HAP-1 (cell line): Measurements from ENCODE around the gene SYT17.
A peak's percentile ranks its signal among the peaks of the same experiment; 100 is the strongest.

Source experiments
- DNase-seq, 2 experiments: peaks; one replicate each; pipeline ENCODE4 v3.0.0-alpha.2; 2016 to 2020; ENCODE audit warnings: low spot score in 2 of 2
- H3K27me3 ChIP-seq: fragments of 250-450 bp; sonication (Bioruptor Pico); 2 replicates; pipeline ENCODE4 v1.5.1; 2020; ENCODE audit warnings: low read depth, mild to moderate bottlenecking, moderate library complexity
- H3K36me3 ChIP-seq: fragments of 250-450 bp; sonication (Bioruptor Pico); replicated peaks from 2 replicates; pipeline ENCODE4 v1.5.1; 2020; ENCODE audit warnings: mild to moderate bottlenecking
- H3K4me1 ChIP-seq: fragments of 250-450 bp; sonication (Bioruptor Pico); 2 replicates; pipeline ENCODE4 v1.5.1; 2020; ENCODE audit warnings: mild to moderate bottlenecking
- H3K4me3 ChIP-seq: fragments of 250-450 bp; sonication (Bioruptor Pico); 2 replicates; pipeline ENCODE4 v1.5.1; 2020; ENCODE audit warnings: mild to moderate bottlenecking, moderate library complexity
- H3K9me3 ChIP-seq: fragments of 250-450 bp; sonication (Bioruptor Pico); 2 replicates; pipeline ENCODE4 v1.5.1; 2020; ENCODE audit warnings: mild to moderate bottlenecking, moderate library complexity
- in situ Hi-C: fragments of 300-500 bp; cut with MboI; formaldehyde crosslinking; loops from 3 replicates; pipeline ENCODE4 v1.14.3; 2020; ENCODE audit warnings: low sequenced_read_pairs, inconsistent platforms, mixed read lengths

Gene SYT17, protein sequence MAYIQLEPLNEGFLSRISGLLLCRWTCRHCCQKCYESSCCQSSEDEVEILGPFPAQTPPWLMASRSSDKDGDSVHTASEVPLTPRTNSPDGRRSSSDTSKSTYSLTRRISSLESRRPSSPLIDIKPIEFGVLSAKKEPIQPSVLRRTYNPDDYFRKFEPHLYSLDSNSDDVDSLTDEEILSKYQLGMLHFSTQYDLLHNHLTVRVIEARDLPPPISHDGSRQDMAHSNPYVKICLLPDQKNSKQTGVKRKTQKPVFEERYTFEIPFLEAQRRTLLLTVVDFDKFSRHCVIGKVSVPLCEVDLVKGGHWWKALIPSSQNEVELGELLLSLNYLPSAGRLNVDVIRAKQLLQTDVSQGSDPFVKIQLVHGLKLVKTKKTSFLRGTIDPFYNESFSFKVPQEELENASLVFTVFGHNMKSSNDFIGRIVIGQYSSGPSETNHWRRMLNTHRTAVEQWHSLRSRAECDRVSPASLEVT

DNA sequence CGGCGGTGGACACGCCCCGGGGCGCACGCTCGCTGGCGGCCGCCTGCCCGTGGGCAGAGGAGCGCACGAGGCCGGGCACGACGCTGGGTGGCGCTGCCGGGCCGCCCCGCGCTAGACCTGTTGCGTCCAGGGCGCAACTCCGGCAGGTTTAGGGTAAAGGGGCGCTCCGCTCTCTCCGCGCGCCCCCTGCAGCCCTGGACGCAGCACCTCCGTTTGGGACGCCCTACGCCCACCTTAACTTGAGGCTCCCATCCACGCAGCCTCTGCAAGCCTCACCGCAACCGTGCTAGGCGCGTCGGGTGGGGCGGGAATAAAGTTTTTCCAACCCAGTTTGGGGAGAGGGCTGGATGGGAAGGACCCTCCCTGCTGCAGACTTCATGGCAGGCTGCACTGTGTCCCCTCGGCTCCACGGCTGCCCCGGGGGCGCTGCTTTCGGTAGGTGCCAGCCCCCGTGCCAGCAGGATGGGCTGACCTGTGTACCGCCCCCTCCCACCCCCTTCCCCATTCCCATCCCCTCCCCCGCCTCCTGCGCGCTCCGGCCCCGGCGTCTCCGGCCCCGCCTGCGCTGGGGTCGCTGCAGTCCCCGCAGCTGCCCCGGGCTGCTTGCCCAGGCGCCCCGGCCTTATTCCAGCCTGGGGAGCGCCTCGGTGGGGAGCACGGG lies at the start of gene SYT17:
Gene SYT17 (plus strand): TSS at position 531 of the 661 bp plus-strand sequence. CDS start 407 bp downstream, outside the sequence.
- peak; percentile 49 to 78 for DNase-seq
- Histone ChIP-seq H3K9me3 (no peaks in the 10 kb centered on the region), H3K36me3 (no peaks in the 10 kb centered on the region), H3K4me1 (no peaks in the 10 kb centered on the region), H3K4me3 (peak within 1 kb of the TSS; percentile 26), H3K27me3 (peaks cover 53% of the 10 kb centered on the region)
- in situ Hi-C loops: no loop called here

DNA sequence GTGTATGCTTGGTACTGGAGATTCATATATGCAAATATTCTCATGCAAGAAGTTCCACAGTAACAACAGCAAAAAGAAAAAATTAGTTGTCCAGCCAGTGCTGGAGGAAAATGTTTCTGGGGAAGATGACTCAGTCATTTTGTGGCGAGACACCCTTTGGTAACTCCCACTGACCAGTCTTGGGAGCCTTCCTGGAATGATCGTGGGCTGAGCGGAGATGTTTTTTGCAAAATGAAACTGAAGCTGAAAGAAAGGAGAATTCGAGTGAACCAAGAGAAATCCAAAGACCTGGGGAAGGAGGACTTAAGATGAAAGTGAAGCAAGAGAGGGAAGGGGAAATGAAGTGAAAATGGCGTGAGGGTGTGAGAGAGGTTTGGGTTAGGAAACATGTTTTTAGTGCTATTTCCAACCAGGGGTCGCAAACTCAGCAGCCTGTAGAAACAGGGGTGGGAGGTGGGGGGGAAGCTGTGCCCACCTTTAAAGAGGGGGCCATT lies 49.1 kb upstream of the SYT17 start:
- in situ Hi-C loops: no loop called here
- Histone ChIP-seq H3K27me3 (no peaks in the 10 kb centered on the region), H3K4me1 (peaks cover 6% of the 10 kb centered on the region), H3K4me3 (no peak overlapping the region), H3K9me3 (no peaks in the 10 kb centered on the region), H3K36me3 (peaks cover 5% of the 10 kb centered on the region; the same call in 1 of the 2 replicates)
- no peak for DNase-seq

DNA sequence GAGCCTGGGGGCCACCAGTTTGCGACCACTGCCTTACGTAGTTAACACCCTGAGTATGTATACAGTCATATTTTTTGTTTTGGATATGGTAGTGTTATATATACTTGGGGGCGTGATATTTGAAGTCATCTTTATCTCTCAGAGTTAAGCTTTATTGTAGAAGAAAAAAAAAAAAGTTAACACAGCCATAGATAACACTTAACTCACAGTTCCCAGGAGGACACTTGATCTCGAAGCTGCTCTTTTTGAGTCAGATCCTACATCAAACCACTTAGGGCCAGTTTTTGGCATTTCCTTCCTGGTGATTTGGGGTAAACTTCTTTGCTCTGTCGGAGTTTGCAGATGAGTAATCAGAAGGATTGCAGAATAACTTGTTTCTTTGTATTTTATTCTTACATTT lies 48.5 kb upstream of the SYT17 start:
- no peak for DNase-seq
- in situ Hi-C loops: no loop called here
- peaks cover 3% of the 10 kb centered on the region for H3K4me1 ChIP-seq

DNA sequence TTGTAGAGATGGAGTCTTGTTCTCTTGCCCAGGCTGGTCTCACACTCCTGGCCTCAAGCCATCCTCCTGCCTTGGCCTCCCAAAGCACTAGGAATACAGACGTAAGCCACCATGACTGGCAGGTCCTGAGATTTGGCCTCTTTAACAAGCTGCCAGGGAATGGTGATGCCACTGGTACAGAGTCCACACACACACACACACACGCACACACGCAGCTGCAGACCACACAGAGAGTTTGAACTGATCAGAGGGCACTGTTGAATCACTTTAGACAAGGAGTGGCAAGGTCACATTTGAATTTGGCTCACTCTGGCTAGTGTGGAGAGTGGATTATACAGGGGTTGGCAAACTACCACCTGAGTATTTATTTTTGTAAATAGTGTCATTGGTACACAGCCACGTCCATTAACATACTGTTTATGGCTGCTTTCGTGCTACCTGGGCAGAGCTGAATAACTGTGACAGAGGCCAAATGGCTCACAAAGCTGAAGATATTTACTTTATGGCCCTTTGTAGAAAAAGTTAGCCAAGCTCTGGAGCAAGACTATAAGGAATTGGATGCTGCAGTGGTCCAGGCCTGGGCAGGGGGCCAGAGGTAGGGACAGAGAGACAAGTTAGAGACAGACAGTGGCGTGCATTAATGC lies 44.4 kb upstream of the SYT17 start:
- DNase-seq: no peak
- H3K4me1 ChIP-seq: no peaks in the 10 kb centered on the region
- no peaks in the 10 kb centered on the region for H3K9me3 ChIP-seq
- H3K4me3 ChIP-seq: no peak overlapping the region
- no peaks in the 10 kb centered on the region for H3K27me3 ChIP-seq
- in situ Hi-C loops: no loop called here
- no peaks in the 10 kb centered on the region for H3K36me3 ChIP-seq

More for the DNA sequence above, 48.5 kb upstream of the SYT17 start:
- Histone ChIP-seq H3K36me3 (peaks cover 5% of the 10 kb centered on the region; the same call in 1 of the 2 replicates), H3K4me3 (no peak overlapping the region), H3K9me3 (no peaks in the 10 kb centered on the region), H3K27me3 (no peaks in the 10 kb centered on the region)

DNA sequence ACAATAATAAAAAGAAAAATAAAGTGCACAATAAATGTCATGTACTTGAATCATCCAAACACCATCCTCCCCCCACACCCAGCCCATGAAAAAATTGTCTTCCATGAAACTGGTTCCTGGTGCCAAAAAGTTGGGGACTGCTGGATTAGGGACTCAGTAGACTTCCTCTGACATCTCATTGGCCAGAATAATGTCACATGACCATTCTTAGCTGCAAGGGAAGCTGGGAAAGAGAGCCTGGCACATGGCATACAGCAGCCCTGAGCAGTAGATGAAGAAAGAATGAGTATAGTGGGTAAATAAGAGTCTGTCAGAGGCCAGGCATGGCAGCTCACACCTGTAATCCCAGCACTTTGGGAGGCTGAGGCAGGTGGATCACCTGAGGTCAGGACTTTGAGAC lies 41.7 kb upstream of the SYT17 start:
- DNase-seq: no peak
- in situ Hi-C loops: no loop called here
- H3K4me1 ChIP-seq: no peaks in the 10 kb centered on the region
- no peaks in the 10 kb centered on the region for H3K9me3 ChIP-seq
- H3K27me3 ChIP-seq: no peaks in the 10 kb centered on the region
- no peaks in the 10 kb centered on the region for H3K36me3 ChIP-seq
- H3K4me3 ChIP-seq: no peak overlapping the region

DNA sequence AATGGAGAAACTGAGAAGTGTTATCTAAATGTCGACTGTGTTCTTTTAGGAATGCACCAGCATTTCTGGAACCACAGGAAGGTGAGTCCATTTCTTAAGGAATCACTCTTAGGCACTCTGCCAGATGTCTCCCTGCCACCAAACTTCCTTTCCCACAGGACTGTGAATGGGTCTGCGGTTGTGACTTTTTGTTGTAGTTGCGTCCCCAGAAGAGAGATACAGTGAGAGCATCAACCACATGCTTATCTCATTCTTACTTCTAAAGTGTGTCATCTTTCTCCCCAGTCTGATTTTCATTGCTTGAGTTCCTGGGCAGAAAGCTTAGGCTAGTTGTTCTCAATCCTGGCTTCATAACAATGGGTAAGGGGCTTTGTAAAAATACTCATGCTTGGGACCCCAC lies 40.8 kb upstream of the SYT17 start:
- Histone ChIP-seq H3K4me1 (no peaks in the 10 kb centered on the region), H3K4me3 (no peak overlapping the region), H3K36me3 (no peaks in the 10 kb centered on the region), H3K9me3 (no peaks in the 10 kb centered on the region), H3K27me3 (no peaks in the 10 kb centered on the region)
- in situ Hi-C loops: no loop called here
- no peak for DNase-seq

DNA sequence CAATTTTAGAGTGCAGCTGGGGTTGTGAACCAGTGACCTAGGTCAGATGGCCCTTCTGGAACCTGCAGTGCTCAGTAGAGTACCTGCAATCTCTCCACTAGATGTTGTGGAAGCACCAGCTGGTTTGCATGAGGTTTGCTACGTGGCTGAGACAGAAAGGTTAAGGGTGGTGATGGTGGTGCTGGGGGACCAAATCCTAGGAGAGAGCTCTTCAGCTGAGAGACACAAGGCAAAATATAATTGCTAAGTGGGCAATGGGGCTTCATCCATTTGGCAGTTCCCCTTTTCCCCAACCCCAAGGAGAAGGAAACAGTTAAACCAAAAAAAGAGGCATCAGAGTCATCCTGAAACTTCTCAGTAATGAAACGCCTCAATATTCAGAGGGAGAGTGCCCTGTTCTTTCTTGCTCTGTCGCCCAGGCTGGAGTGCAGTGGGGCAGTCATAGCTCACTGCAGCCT lies 40.3 kb upstream of the SYT17 start:
- Histone ChIP-seq H3K9me3 (no peaks in the 10 kb centered on the region), H3K36me3 (no peaks in the 10 kb centered on the region), H3K27me3 (no peaks in the 10 kb centered on the region), H3K4me3 (no peak overlapping the region), H3K4me1 (no peaks in the 10 kb centered on the region)
- in situ Hi-C loops: no loop called here
- DNase-seq: no peak

DNA sequence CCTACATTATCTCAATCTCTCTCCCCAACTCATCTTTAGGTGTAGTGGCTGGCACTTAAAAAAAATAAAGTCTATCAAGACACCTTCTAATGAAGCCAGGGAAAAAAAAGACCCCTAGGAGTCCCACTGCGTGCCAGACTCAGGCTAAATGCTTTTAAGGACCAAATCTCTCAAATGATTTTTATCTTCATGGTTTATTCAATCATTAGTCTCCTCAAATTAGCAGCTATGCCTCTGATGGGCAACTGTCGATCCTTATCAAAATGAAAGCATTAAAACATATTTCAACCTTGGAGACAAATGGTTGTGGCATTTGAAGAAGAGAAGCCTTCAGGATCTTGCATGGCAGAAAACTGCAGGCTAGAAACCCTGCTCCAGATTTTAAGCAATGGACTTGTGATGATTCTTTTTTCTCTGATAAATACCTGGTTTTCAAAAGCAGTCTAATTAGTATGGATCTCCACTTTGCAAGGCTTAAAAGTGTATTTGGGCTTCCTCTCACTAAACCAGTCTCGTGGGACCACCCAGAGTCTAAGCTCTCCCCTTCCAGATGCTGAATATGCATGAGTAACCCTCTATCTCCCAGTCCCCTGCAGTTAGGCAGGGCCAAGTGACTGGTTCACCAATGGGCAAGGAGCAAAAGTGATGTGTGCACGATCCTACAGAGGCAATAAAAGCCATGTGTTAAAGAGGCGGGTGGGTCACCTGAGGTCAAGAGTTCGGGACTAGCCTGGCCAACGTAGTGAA lies 39.4 kb upstream of the SYT17 start:
- H3K9me3 ChIP-seq: no peaks in the 10 kb centered on the region
- no peaks in the 10 kb centered on the region for H3K4me1 ChIP-seq
- no peak overlapping the region for H3K4me3 ChIP-seq
- no peaks in the 10 kb centered on the region for H3K27me3 ChIP-seq
- no peaks in the 10 kb centered on the region for H3K36me3 ChIP-seq
- in situ Hi-C loops: no loop called here
- DNase-seq: no peak

DNA sequence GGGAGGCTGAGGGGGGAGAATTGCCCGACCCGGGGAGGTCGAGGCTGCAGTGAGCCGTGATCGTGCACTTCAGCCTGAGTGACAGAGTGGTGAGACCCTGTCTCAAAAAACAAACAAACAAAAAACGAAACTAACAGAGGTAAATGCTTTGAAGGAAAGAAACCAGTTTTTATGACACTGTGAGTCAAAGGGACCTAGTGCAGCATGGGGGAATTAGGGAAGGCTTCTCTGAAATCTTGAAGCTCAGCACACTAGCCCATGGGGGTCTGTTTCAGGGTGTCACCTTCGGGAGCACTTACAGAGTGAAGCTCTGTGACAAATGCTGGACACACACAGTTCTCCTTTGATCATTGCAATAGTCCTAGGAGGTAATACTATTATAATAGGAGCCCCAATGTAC lies 37.7 kb upstream of the SYT17 start:
- in situ Hi-C loops: no loop called here
- Histone ChIP-seq H3K9me3 (no peaks in the 10 kb centered on the region), H3K4me1 (no peaks in the 10 kb centered on the region), H3K27me3 (no peaks in the 10 kb centered on the region), H3K4me3 (no peak overlapping the region), H3K36me3 (no peaks in the 10 kb centered on the region)
- DNase-seq: no peak

DNA sequence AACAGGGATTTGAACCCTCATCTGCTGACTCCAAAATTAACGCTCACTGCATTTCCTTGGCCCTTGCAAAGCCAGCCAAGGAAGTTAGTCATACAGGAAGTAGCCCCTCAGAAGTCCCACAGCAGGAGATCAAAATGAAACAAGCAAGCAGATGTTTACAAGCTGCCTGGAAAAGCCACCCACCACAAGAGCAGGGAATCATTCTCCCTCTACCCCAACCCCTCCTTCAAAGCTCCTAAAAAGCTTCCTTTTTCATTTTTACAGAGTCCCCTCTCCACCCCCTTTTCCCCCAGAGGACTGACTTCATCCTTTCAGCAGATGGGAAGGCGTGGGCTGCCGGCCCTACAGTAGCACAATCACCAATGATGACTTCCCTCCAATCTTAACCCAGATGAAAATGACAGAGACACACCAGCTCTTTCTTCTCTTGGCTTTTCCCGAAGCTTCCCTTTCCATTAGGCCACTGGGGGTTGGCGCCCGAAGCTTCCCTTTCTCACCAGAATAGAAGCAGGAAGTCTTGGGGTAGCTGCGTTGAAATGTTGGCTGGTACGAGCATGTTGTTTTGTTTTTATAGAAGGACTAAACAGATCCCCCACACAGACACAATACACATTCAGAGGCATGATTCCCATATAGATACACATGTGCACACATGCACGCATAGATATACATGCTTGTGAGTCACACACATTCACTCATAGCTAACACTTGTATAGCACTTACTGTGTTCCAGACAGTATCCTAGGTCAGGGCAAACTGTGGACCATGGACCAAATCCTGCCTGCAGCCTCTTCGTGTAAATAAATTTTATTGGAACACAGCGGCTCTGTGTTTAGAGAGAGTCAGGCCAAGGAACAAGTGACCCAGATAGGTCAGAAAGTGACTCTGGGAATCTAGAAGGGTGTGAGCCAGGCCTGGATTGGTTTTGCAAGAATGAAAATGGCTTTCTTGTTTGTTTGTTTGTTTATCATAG lies 36.9 kb upstream of the SYT17 start:
- no peaks in the 10 kb centered on the region for H3K27me3 ChIP-seq
- no peak overlapping the region for H3K4me3 ChIP-seq
- no peaks in the 10 kb centered on the region for H3K36me3 ChIP-seq
- no peaks in the 10 kb centered on the region for H3K9me3 ChIP-seq
- no peaks in the 10 kb centered on the region for H3K4me1 ChIP-seq
- no peak for DNase-seq
- in situ Hi-C loops: no loop called here

DNA sequence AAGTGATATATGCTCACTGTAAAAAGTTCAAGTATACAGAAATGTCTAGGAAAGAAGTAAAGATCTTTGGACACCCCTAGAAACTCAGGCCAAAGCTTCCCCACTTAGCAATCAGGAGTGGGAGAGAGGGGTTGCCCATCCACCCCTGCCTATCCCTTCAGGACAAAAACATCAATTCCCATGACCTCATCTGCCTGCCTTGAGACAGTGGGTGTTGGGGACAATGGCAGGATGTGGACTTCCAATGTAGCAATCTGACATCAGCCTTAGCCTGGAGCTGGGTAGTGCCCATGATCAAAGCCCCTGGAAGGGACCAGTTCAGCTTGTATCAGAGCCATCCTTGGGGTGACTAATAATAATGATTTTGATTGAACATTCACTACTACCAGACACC lies 36.2 kb upstream of the SYT17 start:
- H3K4me1 ChIP-seq: no peaks in the 10 kb centered on the region
- in situ Hi-C loops: no loop called here
- H3K9me3 ChIP-seq: no peaks in the 10 kb centered on the region
- H3K27me3 ChIP-seq: no peaks in the 10 kb centered on the region
- no peak overlapping the region for H3K4me3 ChIP-seq
- no peaks in the 10 kb centered on the region for H3K36me3 ChIP-seq
- no peak for DNase-seq

DNA sequence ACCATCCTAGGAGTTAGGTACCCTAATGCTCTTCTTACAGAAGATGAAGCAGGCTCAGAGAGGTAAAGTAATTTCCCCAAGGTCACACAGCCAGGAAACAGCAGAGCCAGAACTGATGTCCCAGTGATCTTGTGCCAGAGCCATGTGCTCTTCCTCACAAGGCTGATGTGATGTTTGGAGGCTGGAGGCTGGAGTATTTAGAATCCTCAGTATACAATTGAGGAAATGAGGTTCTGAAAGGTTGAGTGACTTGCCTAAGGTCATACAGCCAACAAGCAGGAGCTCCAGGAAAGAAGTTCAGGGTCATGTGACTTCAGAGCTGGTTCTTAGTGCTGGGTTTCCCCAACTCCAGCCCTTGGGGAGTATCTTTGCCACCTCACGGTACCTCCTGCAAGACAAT lies 35.8 kb upstream of the SYT17 start:
- H3K4me1 ChIP-seq: no peaks in the 10 kb centered on the region
- in situ Hi-C loops: no loop called here
- no peak for DNase-seq
- H3K4me3 ChIP-seq: no peak overlapping the region
- H3K36me3 ChIP-seq: no peaks in the 10 kb centered on the region
- H3K9me3 ChIP-seq: no peaks in the 10 kb centered on the region
- H3K27me3 ChIP-seq: no peaks in the 10 kb centered on the region
